ENCODE data around the gene PROCR.
A peak's percentile ranks its signal among the peaks of the same experiment; 100 is the strongest.

Gene PROCR

DNA sequence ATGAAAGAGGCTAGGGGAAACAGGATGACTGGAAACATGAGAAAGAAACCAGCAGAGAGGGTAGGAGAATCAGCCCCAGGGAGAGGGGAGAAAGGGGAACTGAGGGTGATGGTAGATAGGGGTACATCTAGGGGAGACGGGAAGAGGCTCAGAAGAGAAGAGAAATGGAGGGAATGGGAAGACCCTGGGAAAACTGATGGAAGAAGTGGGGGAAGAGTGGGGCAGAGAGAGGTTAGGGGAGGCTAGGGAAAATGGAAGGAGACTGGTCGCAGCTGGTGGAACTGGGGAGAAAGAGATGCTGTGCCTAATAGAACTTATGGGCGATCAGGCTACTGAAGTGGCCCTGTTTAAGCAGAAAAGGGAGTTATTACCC lies 548 bp downstream of the PROCR start:
- H3K27me3 ChIP-seq (ENCODE audit: insufficient read depth, poor library complexity, severe bottlenecking), result no peaks in the 10 kb centered on the region
- no peaks in the 10 kb centered on the region for H3K9me3 ChIP-seq (ENCODE audit: severe bottlenecking)
- peaks cover 24% of the 10 kb centered on the region for H3K4me1 ChIP-seq (ENCODE audit: insufficient read depth, poor library complexity, severe bottlenecking)
- H3K4me3 ChIP-seq (ENCODE audit: severe bottlenecking), result peak overlapping the region; percentile 43
- peaks cover 24% of the 10 kb centered on the region for H3K36me3 ChIP-seq (ENCODE audit: low read depth)
- ATAC-seq (ENCODE audit: low read depth) (peak; percentile 3), DNase-seq (ENCODE audit: low spot score) (no peak)
- TF ChIP-seq, protein P1, sequence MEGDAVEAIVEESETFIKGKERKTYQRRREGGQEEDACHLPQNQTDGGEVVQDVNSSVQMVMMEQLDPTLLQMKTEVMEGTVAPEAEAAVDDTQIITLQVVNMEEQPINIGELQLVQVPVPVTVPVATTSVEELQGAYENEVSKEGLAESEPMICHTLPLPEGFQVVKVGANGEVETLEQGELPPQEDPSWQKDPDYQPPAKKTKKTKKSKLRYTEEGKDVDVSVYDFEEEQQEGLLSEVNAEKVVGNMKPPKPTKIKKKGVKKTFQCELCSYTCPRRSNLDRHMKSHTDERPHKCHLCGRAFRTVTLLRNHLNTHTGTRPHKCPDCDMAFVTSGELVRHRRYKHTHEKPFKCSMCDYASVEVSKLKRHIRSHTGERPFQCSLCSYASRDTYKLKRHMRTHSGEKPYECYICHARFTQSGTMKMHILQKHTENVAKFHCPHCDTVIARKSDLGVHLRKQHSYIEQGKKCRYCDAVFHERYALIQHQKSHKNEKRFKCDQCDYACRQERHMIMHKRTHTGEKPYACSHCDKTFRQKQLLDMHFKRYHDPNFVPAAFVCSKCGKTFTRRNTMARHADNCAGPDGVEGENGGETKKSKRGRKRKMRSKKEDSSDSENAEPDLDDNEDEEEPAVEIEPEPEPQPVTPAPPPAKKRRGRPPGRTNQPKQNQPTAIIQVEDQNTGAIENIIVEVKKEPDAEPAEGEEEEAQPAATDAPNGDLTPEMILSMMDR (IDR thresholded peaks at IDR 0.05; ENCODE audit: poor library complexity, severe bottlenecking), result no peak
- peak overlapping the region; percentile 56 for H3K27ac ChIP-seq (ENCODE audit: poor library complexity, severe bottlenecking)

- H3K4me3 ChIP-seq (ENCODE audit: severe bottlenecking), result no peak overlapping the region
- DNase-seq (ENCODE audit: low spot score) (no peak), ATAC-seq (ENCODE audit: low read depth) (no peak)
- TF ChIP-seq, protein P1 (IDR thresholded peaks at IDR 0.05; ENCODE audit: poor library complexity, severe bottlenecking), result no peak
- peaks cover 31% of the 10 kb centered on the region for H3K36me3 ChIP-seq (ENCODE audit: low read depth)
- H3K27me3 ChIP-seq (ENCODE audit: insufficient read depth, poor library complexity, severe bottlenecking), result no peaks in the 10 kb centered on the region
- H3K27ac ChIP-seq (ENCODE audit: poor library complexity, severe bottlenecking), result peak overlapping the region; percentile 56
- no peaks in the 10 kb centered on the region for H3K9me3 ChIP-seq (ENCODE audit: severe bottlenecking)
- peaks cover 24% of the 10 kb centered on the region for H3K4me1 ChIP-seq (ENCODE audit: insufficient read depth, poor library complexity, severe bottlenecking)
Measured at GRCh38 chr20:35173576-35174192, 1.8 kb downstream of the PROCR start.

- H3K27me3 ChIP-seq (ENCODE audit: insufficient read depth, poor library complexity, severe bottlenecking), result no peaks in the 10 kb centered on the region
- TF ChIP-seq, protein P1 (IDR thresholded peaks at IDR 0.05; ENCODE audit: poor library complexity, severe bottlenecking), result no peak
- ATAC-seq (ENCODE audit: low read depth), result no peak
- no peak overlapping the region for H3K4me3 ChIP-seq (ENCODE audit: severe bottlenecking)
- no peaks in the 10 kb centered on the region for H3K9me3 ChIP-seq (ENCODE audit: severe bottlenecking)
- peaks cover 31% of the 10 kb centered on the region for H3K36me3 ChIP-seq (ENCODE audit: low read depth)
- DNase-seq (ENCODE audit: low spot score), result peak; percentile 83
- H3K4me1 ChIP-seq (ENCODE audit: insufficient read depth, poor library complexity, severe bottlenecking), result peaks cover 24% of the 10 kb centered on the region
- H3K27ac ChIP-seq (ENCODE audit: poor library complexity, severe bottlenecking), result no peak overlapping the region
Measured at GRCh38 chr20:35174458-35175216, 2.8 kb downstream of the PROCR start.

DNA sequence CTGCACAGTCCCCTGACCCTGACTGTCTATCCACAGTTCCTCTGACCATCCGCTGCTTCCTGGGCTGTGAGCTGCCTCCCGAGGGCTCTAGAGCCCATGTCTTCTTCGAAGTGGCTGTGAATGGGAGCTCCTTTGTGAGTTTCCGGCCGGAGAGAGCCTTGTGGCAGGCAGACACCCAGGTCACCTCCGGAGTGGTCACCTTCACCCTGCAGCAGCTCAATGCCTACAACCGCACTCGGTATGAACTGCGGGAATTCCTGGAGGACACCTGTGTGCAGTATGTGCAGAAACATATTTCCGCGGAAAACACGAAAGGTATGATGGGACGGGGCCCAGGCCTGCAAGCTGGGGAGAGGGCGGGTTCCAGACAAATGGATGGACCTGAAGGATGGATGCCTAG lies 4.3 kb downstream of the PROCR start:
- Histone ChIP-seq H3K27me3 (ENCODE audit: insufficient read depth, poor library complexity, severe bottlenecking) (no peaks in the 10 kb centered on the region), H3K4me1 (ENCODE audit: insufficient read depth, poor library complexity, severe bottlenecking) (peaks cover 22% of the 10 kb centered on the region), H3K4me3 (ENCODE audit: severe bottlenecking) (no peak overlapping the region), H3K36me3 (ENCODE audit: low read depth) (peaks cover 31% of the 10 kb centered on the region), H3K27ac (ENCODE audit: poor library complexity, severe bottlenecking) (no peak overlapping the region), H3K9me3 (ENCODE audit: severe bottlenecking) (no peaks in the 10 kb centered on the region)
- ATAC-seq (ENCODE audit: low read depth) (no peak), DNase-seq (ENCODE audit: low spot score) (peak; percentile 76)
- TF ChIP-seq, protein P1 (IDR thresholded peaks at IDR 0.05; ENCODE audit: poor library complexity, severe bottlenecking), result no peak
